ENCODE results near the gene TMEM163. TPM values are rescaled to one million over a fixed set of nuclear protein-coding genes. Genes with fewer than 3 reads are reported as not detected.

The TMEM163 gene
- total RNA-seq, 1 donor from 2014 or later: 6.0 TPM

- TF ChIP-seq, protein P1, sequence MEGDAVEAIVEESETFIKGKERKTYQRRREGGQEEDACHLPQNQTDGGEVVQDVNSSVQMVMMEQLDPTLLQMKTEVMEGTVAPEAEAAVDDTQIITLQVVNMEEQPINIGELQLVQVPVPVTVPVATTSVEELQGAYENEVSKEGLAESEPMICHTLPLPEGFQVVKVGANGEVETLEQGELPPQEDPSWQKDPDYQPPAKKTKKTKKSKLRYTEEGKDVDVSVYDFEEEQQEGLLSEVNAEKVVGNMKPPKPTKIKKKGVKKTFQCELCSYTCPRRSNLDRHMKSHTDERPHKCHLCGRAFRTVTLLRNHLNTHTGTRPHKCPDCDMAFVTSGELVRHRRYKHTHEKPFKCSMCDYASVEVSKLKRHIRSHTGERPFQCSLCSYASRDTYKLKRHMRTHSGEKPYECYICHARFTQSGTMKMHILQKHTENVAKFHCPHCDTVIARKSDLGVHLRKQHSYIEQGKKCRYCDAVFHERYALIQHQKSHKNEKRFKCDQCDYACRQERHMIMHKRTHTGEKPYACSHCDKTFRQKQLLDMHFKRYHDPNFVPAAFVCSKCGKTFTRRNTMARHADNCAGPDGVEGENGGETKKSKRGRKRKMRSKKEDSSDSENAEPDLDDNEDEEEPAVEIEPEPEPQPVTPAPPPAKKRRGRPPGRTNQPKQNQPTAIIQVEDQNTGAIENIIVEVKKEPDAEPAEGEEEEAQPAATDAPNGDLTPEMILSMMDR (IDR thresholded peaks at IDR 0.05): no peak
- Mint-ChIP-seq H3K4me3 (peak overlapping the region; percentile 85), H3K36me3 (ENCODE audit: low read depth) (no peaks in the 10 kb centered on the region), H3K4me1 (peaks cover 31% of the 10 kb centered on the region), H3K27ac (no peak overlapping the region), H3K27me3 (peaks cover 21% of the 10 kb centered on the region), H3K9me3 (no peaks in the 10 kb centered on the region)
- DNase-seq (peak; percentile 48), ATAC-seq (ENCODE audit: low read depth) (peak; percentile 47)
- CTCF ChIA-PET: interaction anchor here (1.5 to 1.8 kb wide), 2 partner anchors 19 to 65 kb away, joined by 3 to 4 read pairs; no protein-coding TSS in a partner anchor
- intact Hi-C loops (cut with micrococcal nuclease): loop anchor here (1.0 to 5.0 kb wide), 2 partner anchors 22 to 179 kb away; no protein-coding TSS in a partner anchor
- POLR2A ChIA-PET: interaction anchor here (0.8 to 3.8 kb wide), 4 partner anchors 20 to 47 kb away, joined by 3 to 33 read pairs (median 3); no protein-coding TSS in a partner anchor
Measured at GRCh38 chr2:134718023-134718816, 580 bp downstream of the TMEM163 start.

- H3K4me1 Mint-ChIP-seq: peaks cover 39% of the 10 kb centered on the region
- H3K9me3 Mint-ChIP-seq: no peaks in the 10 kb centered on the region
Measured at GRCh38 chr2:134717286-134718022, 1.3 kb downstream of the TMEM163 start.

DNA sequence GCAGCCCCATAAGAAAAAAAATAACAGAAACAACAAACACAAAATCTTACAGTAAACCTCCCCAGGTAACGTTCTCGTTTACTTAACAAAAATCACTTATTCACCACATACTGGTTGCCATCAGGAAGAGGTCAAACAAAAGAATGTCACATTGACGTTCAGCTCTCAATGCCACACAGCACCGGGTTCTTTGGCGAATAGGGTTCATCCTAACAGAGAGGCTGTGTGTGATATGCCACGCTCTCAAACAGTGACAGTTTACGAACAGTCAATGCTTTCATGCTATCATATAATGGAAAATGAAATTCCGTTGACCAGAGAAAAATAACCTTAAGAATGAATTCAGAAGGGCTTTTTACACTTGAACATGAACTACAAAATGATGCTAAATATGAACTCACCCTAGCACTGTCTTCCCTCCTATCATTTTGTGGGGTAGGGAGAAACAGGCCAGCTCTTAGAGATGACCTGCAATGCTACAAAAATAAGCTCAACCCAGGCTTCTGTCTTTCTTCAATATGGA lies 2.0 kb downstream of the TMEM163 start:
- ATAC-seq (ENCODE audit: low read depth) (no peak), DNase-seq (no peak)
- no peaks in the 10 kb centered on the region for H3K36me3 Mint-ChIP-seq (ENCODE audit: low read depth)
- intact Hi-C loops (cut with micrococcal nuclease): loop anchor here (5.0 kb wide), 1 partner anchor 181 kb away; no protein-coding TSS in a partner anchor
- peak overlapping the region; percentile 85 for H3K4me3 Mint-ChIP-seq
- POLR2A ChIA-PET: interaction anchor here (1.3 kb wide), 1 partner anchor 23 kb away, joined by 4 read pairs; no protein-coding TSS in a partner anchor
- no peaks in the 10 kb centered on the region for H3K9me3 Mint-ChIP-seq
- peaks cover 46% of the 10 kb centered on the region for H3K4me1 Mint-ChIP-seq
- no peak overlapping the region for H3K27ac Mint-ChIP-seq
- peaks cover 21% of the 10 kb centered on the region for H3K27me3 Mint-ChIP-seq
- CTCF ChIA-PET: interaction anchor here (0.9 to 1.8 kb wide), 3 partner anchors 20 to 66 kb away, joined by 3 to 4 read pairs (median 3); no protein-coding TSS in a partner anchor
- TF ChIP-seq, protein P1 (IDR thresholded peaks at IDR 0.05): no peak

More at GRCh38 chr2:134717286-134718022, 1.3 kb downstream of the TMEM163 start:
- ATAC-seq (ENCODE audit: low read depth) (no peak), DNase-seq (no peak)
- TF ChIP-seq, protein P1 (IDR thresholded peaks at IDR 0.05): no peak
- intact Hi-C loops (cut with micrococcal nuclease): loop anchor here (1.0 to 5.0 kb wide), 2 partner anchors 23 to 180 kb away; no protein-coding TSS in a partner anchor
- H3K27me3 Mint-ChIP-seq: peaks cover 21% of the 10 kb centered on the region
- H3K36me3 Mint-ChIP-seq (ENCODE audit: low read depth): no peaks in the 10 kb centered on the region
- ChIA-PET CTCF (interaction anchor here (1.5 to 1.8 kb wide), 2 partner anchors 19 to 65 kb away, joined by 3 to 4 read pairs; no protein-coding TSS in a partner anchor), POLR2A (interaction anchor here (1.0 to 3.8 kb wide), 3 partner anchors 21 to 46 kb away, joined by 3 to 33 read pairs (median 3); no protein-coding TSS in a partner anchor)
- peak overlapping the region; percentile 85 for H3K4me3 Mint-ChIP-seq
- H3K27ac Mint-ChIP-seq: peak overlapping the region; percentile 25

- H3K4me3 Mint-ChIP-seq: peak overlapping the region; percentile 85
- ChIA-PET CTCF (interaction anchor here (0.9 kb wide), 1 partner anchor 24 kb away, joined by 3 read pairs; no protein-coding TSS in a partner anchor), POLR2A (interaction anchor here (1.3 kb wide), 1 partner anchor 24 kb away, joined by 4 read pairs; no protein-coding TSS in a partner anchor)
- H3K27me3 Mint-ChIP-seq: peaks cover 19% of the 10 kb centered on the region
- intact Hi-C loops (cut with micrococcal nuclease): loop anchor here (5.0 kb wide), 1 partner anchor 181 kb away; no protein-coding TSS in a partner anchor
- no peaks in the 10 kb centered on the region for H3K36me3 Mint-ChIP-seq (ENCODE audit: low read depth)
- DNase-seq (no peak), ATAC-seq (ENCODE audit: low read depth) (no peak)
- no peak overlapping the region for H3K27ac Mint-ChIP-seq
- TF ChIP-seq, protein P1 (IDR thresholded peaks at IDR 0.05): no peak
- no peaks in the 10 kb centered on the region for H3K9me3 Mint-ChIP-seq
- peaks cover 52% of the 10 kb centered on the region for H3K4me1 Mint-ChIP-seq
Measured at GRCh38 chr2:134715932-134716643, 2.7 kb downstream of the TMEM163 start.

All from activated B cell treated with CpG ODN at 0.5 μM for 24 hours (primary cell).